NCI-H2107 (cell line): Measurements from ENCODE around the gene TNFRSF21.

Experiments
- DNase-seq: peaks from one replicate; lab custom pipeline; 2025; lab: John Stamatoyannopoulos, UW

TNFRSF21 gene

DNA sequence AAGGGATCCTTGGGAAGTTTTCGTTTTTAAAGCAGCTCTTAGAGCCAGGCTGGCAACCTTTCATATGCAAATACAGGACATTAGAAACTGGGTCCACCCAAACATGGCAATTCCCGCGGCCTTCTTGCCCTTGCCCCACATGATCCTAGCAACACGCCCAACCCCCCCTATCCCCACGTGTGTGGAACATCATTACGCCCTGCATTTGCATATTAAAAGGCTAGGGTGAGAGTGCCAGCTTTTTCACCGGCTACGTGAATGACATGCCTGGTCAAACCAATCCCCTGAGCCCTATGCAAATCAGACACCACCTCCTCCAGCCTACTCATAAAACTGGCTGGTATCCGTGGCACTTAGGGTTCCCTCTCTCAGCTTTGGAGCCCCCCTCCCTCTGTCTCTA lies 88.1 kb downstream of the TNFRSF21 start:
- DNase-seq = no peak

DNA sequence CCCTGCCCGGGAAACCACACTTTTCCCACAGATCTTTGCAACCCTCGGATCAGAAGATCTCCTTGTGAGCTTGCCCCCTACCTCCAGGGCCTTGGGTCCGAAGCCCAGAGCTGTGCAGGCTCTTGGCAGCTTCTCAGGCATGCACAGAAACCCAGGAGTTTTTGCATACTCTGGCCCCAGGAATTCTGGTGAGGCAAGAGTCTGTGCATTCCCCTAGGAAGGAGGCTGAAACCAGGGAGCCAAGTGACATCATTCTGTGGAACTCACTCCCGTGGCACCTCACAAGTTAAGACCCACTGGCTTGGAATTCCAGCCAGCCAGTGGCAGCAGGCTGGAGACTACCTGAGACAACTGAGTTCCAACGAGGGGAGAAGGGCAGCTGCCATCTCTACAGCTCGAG lies 100.1 kb downstream of the TNFRSF21 start:
- no peak for DNase-seq

GRCh38 chr6:47207261-47207660 lies 102.4 kb downstream of the TNFRSF21 start:
- no peak for DNase-seq

DNA sequence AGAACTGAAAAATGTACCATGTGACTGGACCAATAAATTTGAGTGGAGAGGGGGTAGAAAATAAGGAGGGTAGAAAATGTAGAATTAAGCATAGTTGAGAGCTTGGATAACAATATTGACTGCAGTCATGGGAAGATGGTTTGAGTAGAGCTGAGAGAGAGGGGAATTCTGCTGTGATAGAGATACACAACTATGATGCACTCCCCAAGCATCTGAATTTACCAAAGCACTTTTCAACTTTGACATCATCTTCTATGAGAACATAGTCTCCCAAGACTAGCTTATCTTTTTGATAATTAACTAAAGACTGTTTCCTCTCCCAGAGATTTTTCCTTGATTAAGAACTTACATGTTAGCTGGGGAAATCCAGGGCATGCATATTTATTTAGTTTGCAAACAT lies 103.1 kb downstream of the TNFRSF21 start:
- no peak for DNase-seq

DNA sequence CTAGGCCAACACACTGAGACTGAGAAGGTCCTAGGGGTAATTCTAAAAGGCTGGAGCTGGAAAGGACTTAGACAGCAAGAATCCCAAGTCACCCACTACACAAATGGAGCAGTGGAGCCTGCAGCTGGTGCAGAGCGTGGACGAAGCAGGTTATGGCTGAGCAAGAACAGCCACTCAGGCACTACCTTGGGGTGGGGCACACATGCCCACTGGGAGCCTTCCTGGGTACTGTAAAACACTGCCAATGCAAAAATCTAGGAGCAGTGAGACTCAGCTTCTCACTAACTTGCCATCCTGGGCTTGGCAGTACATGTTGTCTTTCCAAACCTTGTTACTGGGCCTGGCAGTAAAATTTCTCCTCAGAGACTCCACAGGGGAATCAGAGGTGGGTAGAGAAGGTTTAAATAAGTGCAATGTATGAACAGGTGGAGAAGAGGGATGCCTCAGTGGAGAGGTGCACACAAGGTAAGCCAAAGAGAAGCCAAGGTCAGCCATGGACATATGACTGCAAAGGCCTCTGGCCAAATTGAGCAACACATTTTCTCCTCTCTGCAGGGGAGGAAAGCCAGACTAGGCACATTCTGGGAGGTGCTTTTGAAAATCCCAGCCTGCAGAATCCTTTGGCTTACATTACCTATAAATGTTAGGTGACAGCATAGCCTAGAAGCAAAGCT lies 105.6 kb downstream of the TNFRSF21 start:
- DNase-seq = no peak

- no peak for DNase-seq
These were observed 106.3 kb downstream of the TNFRSF21 start for GRCh38 chr6:47203266-47203937.

DNA sequence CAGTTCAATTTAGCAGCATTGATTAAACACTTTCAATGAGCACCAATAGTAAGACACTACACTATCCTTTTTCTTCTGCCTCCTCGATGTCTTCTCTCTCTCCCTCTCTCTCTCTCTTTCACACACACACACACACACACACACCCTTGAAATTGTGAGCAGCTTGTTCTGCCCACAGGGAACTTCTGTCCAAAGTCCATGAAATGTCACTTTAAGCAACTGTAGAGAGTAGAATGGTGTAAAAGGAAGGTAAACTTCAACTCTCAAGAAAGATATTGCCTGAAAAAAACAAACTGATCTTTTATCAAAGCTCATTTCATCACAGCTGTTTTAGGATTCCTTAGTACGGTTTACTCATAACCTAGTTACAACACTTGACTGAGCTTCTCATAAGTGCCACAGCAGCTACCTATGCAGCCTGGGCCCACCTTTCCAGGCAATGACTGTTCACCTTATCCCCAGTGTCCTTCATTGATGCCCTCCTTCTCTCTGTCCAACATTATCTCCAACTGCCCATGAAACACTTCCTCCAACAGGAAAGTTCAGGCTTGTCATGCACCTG lies 107.0 kb downstream of the TNFRSF21 start:
- DNase-seq = no peak

DNA sequence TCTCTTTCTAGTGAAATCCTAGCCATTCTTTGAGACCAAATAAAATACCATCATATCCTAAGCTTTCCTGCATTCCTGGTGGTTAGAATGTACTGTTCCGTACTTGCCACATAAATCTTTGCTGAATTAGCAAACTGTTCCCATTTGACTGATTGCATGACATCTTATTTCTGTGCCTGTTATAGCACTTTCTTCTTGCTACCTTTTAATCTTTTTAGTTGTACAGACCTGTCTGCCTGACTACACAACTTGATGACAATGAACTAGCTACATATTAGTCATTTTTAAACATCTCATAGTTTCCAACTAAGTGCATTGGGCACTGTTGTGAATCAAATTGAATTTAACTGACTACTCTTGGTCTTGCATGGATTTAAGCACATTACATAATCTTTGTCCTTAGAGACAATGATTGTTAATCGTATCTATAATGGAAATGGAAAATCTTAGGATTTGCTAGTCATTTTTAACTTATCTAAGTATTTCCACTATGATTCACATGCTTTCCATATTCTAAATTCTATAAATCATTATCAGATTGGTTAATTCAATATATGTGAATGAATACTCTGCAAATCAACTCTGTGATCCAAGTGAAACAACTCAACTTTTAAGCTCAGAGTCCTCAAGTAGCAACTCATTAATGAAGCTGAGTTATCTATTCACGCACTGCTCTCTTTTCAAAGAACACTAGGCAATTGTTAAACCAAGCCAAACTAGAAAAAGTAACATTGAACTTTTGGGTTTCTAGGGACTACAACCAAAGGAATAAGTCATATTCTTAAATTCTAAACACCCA lies 109.0 kb downstream of the TNFRSF21 start:
- DNase-seq = no peak

DNA sequence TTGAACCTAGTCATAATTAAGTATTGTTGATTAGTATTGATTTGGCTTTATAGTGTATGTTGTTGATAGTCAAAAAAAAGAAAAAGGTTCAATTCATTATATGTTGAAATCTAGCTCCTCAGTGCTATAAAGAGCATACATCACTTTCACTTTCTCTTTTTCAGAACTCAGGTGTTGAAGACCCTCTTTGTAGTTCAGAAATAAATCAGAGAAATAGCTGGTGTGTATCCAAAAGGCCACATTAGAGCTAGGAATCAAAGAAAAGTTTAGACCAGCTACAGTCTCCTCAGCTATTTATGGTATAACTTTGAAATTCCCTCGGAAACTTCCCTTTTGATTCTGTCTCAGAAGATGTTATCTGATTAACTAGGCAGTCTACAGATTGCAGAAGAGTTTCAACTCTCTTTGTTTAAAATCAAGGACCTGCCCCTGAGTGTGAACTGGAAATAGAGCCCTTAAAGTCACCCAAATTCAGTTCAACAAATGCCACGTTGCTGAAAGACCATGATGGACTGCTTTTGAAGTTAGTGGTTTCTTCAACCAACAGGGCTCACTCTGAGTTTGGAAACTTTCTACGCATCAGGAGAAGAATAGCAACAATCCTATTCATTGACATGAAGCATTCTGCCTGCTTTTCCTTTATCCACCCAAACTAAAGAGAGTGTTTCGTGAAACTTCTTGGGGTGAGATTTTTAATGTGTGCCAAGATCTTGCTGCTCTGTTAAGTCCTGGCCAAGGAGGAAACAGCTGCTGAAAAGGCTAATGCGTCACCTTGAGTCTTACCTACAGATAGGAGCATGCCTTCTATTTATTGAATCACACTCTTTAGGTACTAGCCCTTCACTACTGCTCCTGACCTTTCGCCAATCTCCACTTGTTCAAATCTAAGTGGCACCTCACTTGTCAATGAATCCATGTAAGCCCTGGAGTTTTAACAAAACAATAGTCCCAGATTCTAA lies 111.7 kb downstream of the TNFRSF21 start:
- no peak for DNase-seq

- no peak for DNase-seq
These were observed 113.6 kb downstream of the TNFRSF21 start for GRCh38 chr6:47196113-47196512.

DNA sequence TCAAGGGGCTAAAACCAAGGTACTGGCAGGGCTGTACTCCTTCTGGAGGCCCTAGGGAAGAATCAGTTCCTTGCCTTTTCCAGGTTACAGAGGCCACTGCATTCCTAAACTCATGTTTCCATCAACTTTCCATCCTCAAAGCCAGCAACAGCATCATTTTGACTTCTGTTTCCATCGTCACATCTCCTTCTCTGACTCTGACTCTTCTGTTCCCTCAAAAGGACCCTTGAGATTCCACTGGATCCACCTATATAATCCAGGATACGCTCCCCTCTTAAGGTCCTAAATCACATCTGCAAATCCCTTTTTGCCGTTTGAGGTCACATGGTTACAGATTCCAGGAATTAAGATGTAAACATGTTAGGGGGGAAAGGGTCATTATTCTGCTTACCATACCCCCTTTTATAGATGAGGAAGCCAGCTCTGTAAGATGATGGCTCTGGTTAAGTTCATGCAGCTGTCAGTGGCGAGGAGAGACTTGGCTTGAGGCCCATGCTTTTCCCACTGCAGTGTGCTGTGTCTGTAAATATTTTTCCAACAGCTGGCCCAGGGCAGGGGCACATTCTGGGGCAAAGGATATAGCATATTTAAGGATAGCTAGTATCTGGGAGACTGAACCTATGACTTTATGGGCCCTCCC lies 114.6 kb downstream of the TNFRSF21 start:
- no peak for DNase-seq

DNA sequence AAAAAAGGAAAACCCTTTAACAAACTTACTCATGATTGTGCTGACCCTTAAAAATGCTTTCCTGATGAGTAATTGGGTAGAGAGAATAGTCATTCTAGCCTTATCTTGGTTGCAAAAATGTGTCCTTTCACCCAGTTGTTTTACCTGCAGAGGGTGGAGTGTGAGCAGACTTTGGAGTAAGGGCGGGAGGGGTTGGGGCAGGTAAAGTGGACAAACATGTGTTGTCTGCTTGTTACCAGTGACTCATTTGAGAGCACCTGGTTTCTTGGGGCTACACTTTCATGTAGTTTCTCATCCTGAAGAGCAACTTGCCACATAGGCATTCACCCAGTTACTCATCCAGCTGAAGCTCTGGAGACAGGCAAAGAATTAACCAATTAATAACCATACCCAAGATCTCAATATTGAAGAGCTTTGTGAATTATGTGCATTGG lies 121.1 kb downstream of the TNFRSF21 start:
- no peak for DNase-seq

DNA sequence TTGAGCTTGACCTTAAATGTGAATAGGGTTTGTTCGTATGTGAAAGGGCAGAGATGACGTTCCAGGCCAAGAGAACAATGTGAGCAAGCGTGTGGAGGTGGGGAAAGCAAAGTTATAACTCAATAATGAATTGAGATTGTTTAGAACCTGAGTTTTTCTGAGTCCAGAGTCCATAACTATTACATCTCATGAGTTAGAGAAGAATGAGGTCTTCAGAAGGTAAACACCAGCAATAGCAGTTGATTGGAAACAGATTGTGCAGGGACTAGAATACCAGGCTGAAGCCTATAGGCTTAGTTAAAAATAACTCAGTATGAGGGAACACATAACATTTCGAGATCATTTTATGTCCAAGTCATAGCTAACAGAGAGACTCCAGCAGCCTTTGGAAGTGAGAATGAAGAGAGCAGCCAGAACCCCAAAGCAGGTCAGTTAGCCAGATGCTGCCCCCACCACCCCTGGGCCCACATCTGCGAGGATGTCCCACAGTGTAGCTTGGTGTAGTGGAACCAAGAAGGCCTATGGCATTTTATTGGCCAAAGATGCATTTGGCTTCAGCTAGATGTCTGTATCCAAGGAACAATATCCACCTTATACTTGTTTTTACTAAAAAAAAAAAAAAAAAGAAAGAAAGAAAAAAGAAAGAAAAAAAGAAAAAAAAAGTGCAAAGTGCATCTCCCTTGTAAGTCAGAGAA lies 121.7 kb downstream of the TNFRSF21 start:
- no peak for DNase-seq

- DNase-seq = no peak
These were observed 122.6 kb downstream of the TNFRSF21 start for GRCh38 chr6:47187113-47187512.

GRCh38 chr6:47182291-47182957 lies 127.3 kb downstream of the TNFRSF21 start:
- DNase-seq = no peak

DNA sequence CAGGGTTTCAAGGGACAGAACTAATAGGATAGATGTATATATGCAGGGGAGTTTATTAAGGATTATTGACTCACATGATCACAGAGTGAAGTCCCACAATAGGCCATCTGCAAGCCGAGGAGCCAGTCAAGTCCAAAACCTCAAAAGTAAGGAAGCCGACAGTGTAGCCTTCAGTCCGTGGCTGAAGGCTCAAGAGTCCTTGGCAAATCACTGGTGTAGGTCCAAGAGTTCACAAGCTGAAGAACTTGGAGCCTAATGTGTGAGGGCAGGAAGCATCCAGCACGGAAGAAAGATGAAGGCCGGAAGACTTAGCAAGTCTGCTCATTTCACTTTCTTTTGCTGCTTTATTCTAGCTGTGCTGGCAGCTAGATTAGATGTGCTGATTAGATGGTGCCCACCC lies 128.0 kb downstream of the TNFRSF21 start:
- DNase-seq = no peak
